Smooth muscle cell of the pulmonary artery (primary cell): ENCODE measurements around the gene MEMO1. TPM values are rescaled to one million over a fixed set of nuclear protein-coding genes. Genes with fewer than 3 reads are reported as not detected.

Source experiments
- total RNA-seq: library from RNA; depleted of rRNA; stranded (reverse); fragments of >200 nt; gene quantifications from 2 replicates; pipeline ENCODE4 v1.2.3, GENCODE V29; 2014

MEMO1 gene
- 34.8 and 40.4 TPM in 2 replicates for total RNA-seq

DNA sequence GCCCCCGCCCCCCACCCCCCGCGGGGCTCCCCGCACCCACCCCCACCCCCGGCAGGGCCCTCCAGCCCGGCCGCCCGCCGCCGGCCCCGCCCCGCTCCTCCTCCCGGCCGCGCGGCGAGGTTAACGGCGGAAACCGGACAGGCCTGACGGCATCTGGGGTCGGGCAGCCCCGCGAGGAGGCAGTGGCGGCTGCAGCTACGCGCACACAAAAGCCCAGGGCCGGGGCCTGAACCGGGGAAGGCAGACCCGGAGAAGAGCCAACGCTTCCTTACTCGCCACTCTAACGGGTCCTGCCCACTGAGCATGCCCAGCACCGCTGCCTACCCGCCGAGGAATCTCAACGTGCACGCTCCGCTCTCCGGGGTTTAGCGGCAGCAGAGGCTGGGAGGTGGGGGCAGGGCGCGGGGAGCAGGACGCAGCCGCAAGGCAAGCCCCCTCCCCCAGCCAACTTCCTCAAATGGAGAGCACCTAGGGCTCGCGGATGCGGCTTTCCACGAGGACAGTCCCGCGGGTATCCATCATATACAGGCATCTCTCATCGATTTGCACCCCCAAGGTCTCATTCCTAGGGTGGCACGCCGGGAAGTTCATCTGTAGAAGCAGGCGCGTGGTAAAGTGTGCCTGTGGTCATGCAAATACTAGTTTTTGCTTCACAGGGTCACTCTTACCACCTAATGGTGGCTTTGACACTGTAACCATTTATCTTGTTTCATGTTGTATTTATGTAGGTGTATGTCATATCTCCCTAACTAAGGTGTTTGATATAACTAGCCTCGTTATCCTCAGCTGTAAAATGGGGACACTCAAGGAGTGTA lies at the start of gene MEMO1:
Gene MEMO1 (minus strand): TSS at position 339 of the 815 bp plus-strand sequence. CDS start 761 bp downstream, outside the sequence.

DNA sequence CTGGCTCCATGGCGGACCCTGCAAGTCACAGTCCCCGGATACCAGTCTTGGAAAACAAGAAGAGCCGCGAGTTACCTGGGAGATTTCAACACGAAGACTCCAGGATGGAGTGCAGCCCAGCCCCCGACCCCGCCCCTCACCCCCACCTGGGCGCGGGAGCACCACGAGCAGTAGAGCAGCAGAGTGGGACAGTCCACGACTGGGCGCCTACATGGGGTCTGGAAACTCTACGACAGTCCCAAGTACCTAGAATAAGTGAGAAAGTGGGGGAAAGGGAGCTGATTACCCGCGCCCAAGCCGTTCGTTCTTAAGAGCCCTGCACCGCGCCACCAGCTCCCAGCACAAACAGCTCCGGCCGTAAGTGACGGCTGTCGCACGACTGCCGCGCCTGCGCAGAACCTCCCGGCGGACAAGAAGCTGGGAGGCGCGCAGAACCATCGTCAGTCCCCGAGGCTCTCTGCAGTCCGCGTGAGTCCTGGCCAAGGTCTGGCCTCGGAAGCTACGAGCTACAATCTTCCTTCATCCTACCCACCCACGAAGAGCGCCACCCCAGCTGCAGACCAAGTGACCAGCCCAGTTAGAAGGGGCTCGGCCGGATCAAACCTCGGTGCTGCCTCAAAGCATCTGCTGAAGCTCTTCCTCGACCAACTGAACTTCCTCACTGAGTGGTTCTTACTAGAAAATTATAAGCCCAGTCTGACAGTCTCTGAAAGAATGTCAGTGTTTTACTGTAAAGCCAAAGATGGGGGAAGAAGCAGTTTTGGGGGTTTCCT lies 28.8 kb upstream of the MEMO1 start, which contains the start of gene DPY30:
Gene DPY30 (minus strand): TSS at position 359 of the 773 bp plus-strand sequence. CDS start 349 bp downstream, at position 10.

Other genes starting within 250 kb of the MEMO1 start
- gene DPY30, start 28.8 kb upstream of the MEMO1 start, total RNA-seq = 32.8 and 41.4 TPM in 2 replicates
- 20.5 and 21.9 TPM in 2 replicates for gene SPAST, start 52.5 kb upstream of the MEMO1 start, total RNA-seq
- 28.1 and 33.2 TPM in 2 replicates for gene SLC30A6, start 154.9 kb upstream of the MEMO1 start, total RNA-seq